Heart right ventricle (tissue), 16 donors: ENCODE measurements around the gene CCKAR. TPM values are rescaled to one million over a fixed set of nuclear protein-coding genes. Genes with fewer than 3 reads are reported as not detected.

Experiments used
- ATAC-seq, 8 donors: fragments of 200-7000 bp; cut with Tn5 transposase; one replicate each; pipeline ENCODE4 v1.9.1; 2020; ENCODE audit warnings: mild to moderate bottlenecking in 8 of 8, moderate library complexity in 8 of 8, moderate number of reproducible peaks in 1 of 8
- DNase-seq, 2 donors: peaks; one replicate each; pipeline ENCODE4 v3.0.0-alpha.2; 2020
- H3K27ac ChIP-seq, 10 donors: fragments of 200-600 bp; sonication (generic) in 2 of 10; one replicate each; pipeline versions ENCODE4 v1.5.0 to v1.8.0; 2020 to 2022; ENCODE audit warnings: mild to moderate bottlenecking in 3 of 10
- H3K27me3 ChIP-seq, 7 donors: fragments of 200-600 bp; one replicate each; pipeline ENCODE4 v1.8.0; 2021 to 2022; ENCODE audit warnings: mild to moderate bottlenecking in 2 of 7
- H3K36me3 ChIP-seq, 9 donors: fragments of 200-600 bp; sonication (generic) in 1 of 9; one replicate each; pipeline versions ENCODE4 v1.5.0 to v1.8.0; 2020 to 2022; ENCODE audit warnings: mild to moderate bottlenecking in 2 of 9
- H3K4me1 ChIP-seq, 9 donors: fragments of 200-600 bp; sonication (generic) in 1 of 9; one replicate each; pipeline versions ENCODE4 v1.5.0 to v1.8.0; 2020 to 2022; ENCODE audit warnings: mild to moderate bottlenecking in 4 of 9
- H3K4me3 ChIP-seq, 10 donors: fragments of 200-600 bp; sonication (generic) in 2 of 10; one replicate each; pipeline versions ENCODE4 v1.5.0 to v1.8.0; 2020 to 2022; ENCODE audit warnings: mild to moderate bottlenecking in 7 of 10, moderate library complexity in 2 of 10
- H3K9me3 ChIP-seq, 11 donors: fragments of 200-600 bp in 10 of 11; sonication (generic) in 2 of 11; one replicate each; pipeline versions ENCODE4 v1.5.0 to v1.8.0; 2013 to 2022; ENCODE audit warnings: mild to moderate bottlenecking in 2 of 11, control low read depth in 1 of 11, moderate library complexity in 1 of 11
- CTCF ChIP-seq, 9 donors: fragments of 200-600 bp; sonication (generic) in 2 of 9; IDR thresholded peaks; one replicate each; pipeline versions ENCODE4 v1.5.0 to v1.8.0; 2021 to 2022; ENCODE audit warnings: antibody characterized with exemption in 9 of 9, mild to moderate bottlenecking in 5 of 9, moderate library complexity in 1 of 9
- WGBS, 2 donors: extraction: QIAGEN DNeasy Blood & Tissue Kit; methylation state at CpG; one replicate each; pipeline ENCODE4 v1.1.7; 2013; ENCODE audit warnings: inconsistent platforms in 1 of 2; 5-methylcytosine and 5-hydroxymethylcytosine counted together
- intact Hi-C, 10 donors: fragments of 100-400 bp; cut with DNase I; formaldehyde crosslinking; loops; one replicate each; pipeline versions ENCODE4 v1.11.1 to v1.14.2; 2022
- polyA plus RNA-seq, 2 donors: library from polyadenylated mRNA; stranded (reverse); fragments of 200-250 nt; gene quantifications; one replicate each; pipeline ENCODE4 v1.2.3, GENCODE V29; 2013
- total RNA-seq, 10 donors: library from RNA; stranded (reverse); fragmentation: NEBNext Ultra II Directional in 3 of 10; extraction: Animal tissue kit (Norgen Biotek cat#: 25700) in 3 of 10; gene quantifications; one replicate each; pipeline versions ENCODE4 v1.2.1 to v1.2.4, GENCODE V29; 2021 to 2023
- donor health status: Arrhythmogenic right ventricular cardiomyopathy.
- donor health status: ischemic (EF 13 %, LVEDD 7.1; RV severe dilation, severe dysfunction).
- donor health status: healthy with polysubstance abuse.
- donor health status: DM: no; HTN: yes; CAD: no.
- donor health status: DM: no; HTN: no; CAD: no.
- donor health status: ischemic (EF 25% LVEDD 6.9; RV normal size, moderate dysfunction).
- donor health status: ischemic (EF 25% LVEDD 5.7; RV mildly dilated, moderate dysfunction).
- donor health status: healthy.
- donor health status: DM: yes; HTN: yes; CAD: no.
- donor health status: Ischemic cardiomyopathy.
- donor health status: ischemic (EF 35%, LVEDD 5.7; RV mildly dilated, moderate dysfunction).
- donor health status: nonischemic (EF 11% LVEDD 7.7; RV severe dilation, severe dysfunction).
- donor health status: DM: yes; HTN: yes; CAD: no.
- donor health status: PGD.
- donor health status: ischemic (EF 29% LVEDD 5.4; RV normal size, mild dysfunction).
- donor health status: nonischemic (EF 23%, LVEDD 6.1; RV moderate dilation, normal function).

The CCKAR gene
- total and polyA plus RNA-seq, 12 donors = not detected

- intact Hi-C loops = loop anchor here in 8 of 10 donors (5.0 to 10.0 kb wide), 7 partner anchors 120 to 562 kb away; no protein-coding TSS in a partner anchor
- ATAC-seq (peak in 1 of 8 donors; percentile 14), DNase-seq (no peak)
- Histone ChIP-seq H3K27me3 (peaks cover 0 to 9% (median 0%) of the 10 kb centered on the region in 7 donors), H3K9me3 (peaks cover 0 to 10% (median 0%) of the 10 kb centered on the region in 11 donors), H3K27ac (no peak overlapping the region), H3K4me1 (peaks cover 0 to 8% (median 0%) of the 10 kb centered on the region in 9 donors), H3K36me3 (no peaks in the 10 kb centered on the region), H3K4me3 (no peak overlapping the region)
- no peak for TF ChIP-seq CTCF (IDR thresholded peaks at IDR 0.05)
- 96 to 99% methylated on average over 3 of the region's 3 CpGs for WGBS, 2 donors
These were observed 35.3 kb downstream of the CCKAR start for GRCh38 chr4:26454961-26455360.

GRCh38 chr4:26452565-26453531 is 37.4 kb downstream of the CCKAR start:
- DNase-seq (no peak), ATAC-seq (no peak)
- H3K36me3 ChIP-seq = no peaks in the 10 kb centered on the region
- peaks cover 0 to 9% (median 0%) of the 10 kb centered on the region in 7 donors for H3K27me3 ChIP-seq
- TF ChIP-seq CTCF (IDR thresholded peaks at IDR 0.05) = no peak
- WGBS, 2 donors = 76 to 77% methylated on average over 15 of the region's 15 CpGs
- intact Hi-C loops = loop anchor here in 3 of 10 donors (10.0 kb wide), 3 partner anchors 122 to 562 kb away; no protein-coding TSS in a partner anchor
- no peak overlapping the region for H3K27ac ChIP-seq
- H3K4me3 ChIP-seq = no peak overlapping the region
- peaks cover 0 to 10% (median 0%) of the 10 kb centered on the region in 11 donors for H3K9me3 ChIP-seq
- no peaks in the 10 kb centered on the region for H3K4me1 ChIP-seq

GRCh38 chr4:26451597-26451996 is 38.7 kb downstream of the CCKAR start:
- TF ChIP-seq CTCF (IDR thresholded peaks at IDR 0.05) = no peak
- 67 to 70% methylated on average over 3 of the region's 3 CpGs for WGBS, 2 donors
- Histone ChIP-seq H3K36me3 (no peaks in the 10 kb centered on the region), H3K27ac (no peak overlapping the region), H3K9me3 (peaks cover 0 to 10% (median 0%) of the 10 kb centered on the region in 11 donors), H3K27me3 (peaks cover 0 to 7% (median 0%) of the 10 kb centered on the region in 7 donors), H3K4me3 (no peak overlapping the region), H3K4me1 (no peaks in the 10 kb centered on the region)
- intact Hi-C loops = loop anchor here in 3 of 10 donors (10.0 kb wide), 3 partner anchors 123 to 563 kb away; no protein-coding TSS in a partner anchor
- ATAC-seq (no peak), DNase-seq (no peak)

- Histone ChIP-seq H3K36me3 (no peaks in the 10 kb centered on the region), H3K9me3 (peaks cover 0 to 10% (median 0%) of the 10 kb centered on the region in 11 donors), H3K4me3 (no peak overlapping the region), H3K27ac (no peak overlapping the region), H3K27me3 (peaks cover 0 to 2% (median 0%) of the 10 kb centered on the region in 7 donors), H3K4me1 (no peaks in the 10 kb centered on the region)
- no peak for TF ChIP-seq CTCF (IDR thresholded peaks at IDR 0.05)
- no peak for ATAC-seq
- no peak for DNase-seq
- 79 to 83% methylated on average over 5 of the region's 5 CpGs for WGBS, 2 donors
- intact Hi-C loops = loop anchor here in 3 of 10 donors (10.0 kb wide), 3 partner anchors 124 to 564 kb away; no protein-coding TSS in a partner anchor
These were observed 39.9 kb downstream of the CCKAR start for GRCh38 chr4:26450418-26450817.
